DMS53 (cell line): ENCODE measurements around the gene CLDN6.

ENCODE experiments used
- DNase-seq: peaks from one replicate; lab custom pipeline; 2025; lab: John Stamatoyannopoulos, UW

CLDN6 gene

GRCh38 chr16:2987286-2987685 is 30.7 kb downstream of the CLDN6 start:
- no peak for DNase-seq

GRCh38 chr16:2986623-2987188 is 31.3 kb downstream of the CLDN6 start:
- no peak for DNase-seq

- DNase-seq: peak; percentile 20
Measured at GRCh38 chr16:2985893-2986355, 32.1 kb downstream of the CLDN6 start.

- no peak for DNase-seq
Measured at GRCh38 chr16:2985462-2985861, 32.5 kb downstream of the CLDN6 start.

GRCh38 chr16:2983706-2984136 is 34.3 kb downstream of the CLDN6 start:
- DNase-seq: peak; percentile 84

GRCh38 chr16:2982402-2982801 is 35.6 kb downstream of the CLDN6 start:
- no peak for DNase-seq

GRCh38 chr16:2981899-2982250 is 36.1 kb downstream of the CLDN6 start:
- no peak for DNase-seq

- DNase-seq: no peak
Measured at GRCh38 chr16:2981177-2981898, 36.6 kb downstream of the CLDN6 start.

- peak; percentile 89 for DNase-seq
Measured at GRCh38 chr16:2980227-2981176, 37.5 kb downstream of the CLDN6 start, which contains the start of gene PKMYT1. PKMYT1 (minus strand) TSS chr16:2980446; CDS start chr16:2979657, 789 bp downstream.

- peak; percentile 45 for DNase-seq
Measured at GRCh38 chr16:2979669-2980226, 38.2 kb downstream of the CLDN6 start.

GRCh38 chr16:2977440-2977839 is 40.5 kb downstream of the CLDN6 start:
- DNase-seq: peak; percentile 17

- DNase-seq: no peak
Measured at GRCh38 chr16:2976673-2977072, 41.3 kb downstream of the CLDN6 start.

GRCh38 chr16:2976201-2976600 is 41.8 kb downstream of the CLDN6 start:
- no peak for DNase-seq

- DNase-seq: no peak
Measured at GRCh38 chr16:2975161-2975795, 42.7 kb downstream of the CLDN6 start.

- DNase-seq: no peak
Measured at GRCh38 chr16:2974319-2975056, 43.5 kb downstream of the CLDN6 start.

GRCh38 chr16:2973605-2974318 is 44.2 kb downstream of the CLDN6 start:
- no peak for DNase-seq

GRCh38 chr16:2973093-2973492 is 44.9 kb downstream of the CLDN6 start:
- DNase-seq: no peak

GRCh38 chr16:2971985-2972784 is 45.8 kb downstream of the CLDN6 start:
- DNase-seq: no peak
